Fibroblast of skin of left quadriceps (primary cell): Measurements from ENCODE around the gene C1QTNF6.

ENCODE experiments used
- DNase-seq, 2 experiments: peaks; one replicate each; pipeline ENCODE4 v3.0.0-alpha.2; 2013; ENCODE audit warnings: low read depth in 2 of 2

C1QTNF6 gene

DNA sequence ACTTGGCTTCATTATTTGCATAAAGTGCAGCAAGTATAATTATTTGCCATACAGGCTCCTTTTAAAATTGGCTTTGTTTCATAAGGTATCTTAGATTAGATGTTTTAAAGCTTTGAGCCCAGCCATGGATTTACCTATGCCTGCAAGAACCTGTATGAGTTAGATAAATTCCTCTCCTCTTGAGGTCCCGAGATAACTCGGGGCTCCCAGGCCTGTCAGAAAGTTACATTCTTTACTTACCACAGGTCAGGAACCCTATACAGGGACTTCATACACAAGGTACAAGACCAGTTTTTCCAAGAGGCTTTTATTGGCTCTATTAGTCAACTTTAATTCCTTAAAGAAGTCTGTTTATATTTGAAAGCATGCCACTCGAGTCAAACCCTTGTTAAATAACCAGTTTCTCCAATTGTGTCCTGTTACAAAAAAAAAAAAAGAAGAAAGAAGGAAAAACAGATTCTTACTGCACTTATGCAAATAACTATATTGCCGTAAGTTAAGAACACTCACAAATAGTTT is 2.3 kb upstream of the C1QTNF6 start:
- no peak for DNase-seq

DNA sequence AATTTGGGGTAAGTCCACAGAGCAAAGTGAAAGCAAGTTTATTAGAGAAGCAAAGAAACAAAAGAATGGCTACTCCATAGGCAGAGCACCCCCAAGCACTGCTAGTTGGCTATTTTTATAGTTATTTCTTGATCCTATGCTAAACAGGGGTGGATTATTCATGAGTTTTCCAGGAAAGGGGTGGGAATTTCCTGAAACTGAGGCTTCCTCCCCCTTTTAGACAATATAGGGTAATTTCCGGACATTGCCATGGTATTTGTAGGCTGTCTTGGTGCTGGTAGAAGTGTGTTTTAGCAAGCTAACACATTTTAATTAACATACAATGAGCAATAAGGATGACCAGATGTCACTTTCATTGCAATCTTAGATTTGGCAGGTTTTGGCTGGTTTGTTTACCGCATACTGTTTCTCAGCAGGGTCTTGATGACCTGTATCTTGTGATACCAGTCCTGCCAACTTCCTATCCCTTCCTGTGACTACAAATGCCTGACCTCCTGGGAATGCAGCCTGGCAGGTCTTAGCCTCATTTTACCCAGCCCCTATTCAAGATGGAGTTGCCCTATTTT is 937 bp upstream of the C1QTNF6 start:
- peak; percentile 47 to 50 for DNase-seq

DNA sequence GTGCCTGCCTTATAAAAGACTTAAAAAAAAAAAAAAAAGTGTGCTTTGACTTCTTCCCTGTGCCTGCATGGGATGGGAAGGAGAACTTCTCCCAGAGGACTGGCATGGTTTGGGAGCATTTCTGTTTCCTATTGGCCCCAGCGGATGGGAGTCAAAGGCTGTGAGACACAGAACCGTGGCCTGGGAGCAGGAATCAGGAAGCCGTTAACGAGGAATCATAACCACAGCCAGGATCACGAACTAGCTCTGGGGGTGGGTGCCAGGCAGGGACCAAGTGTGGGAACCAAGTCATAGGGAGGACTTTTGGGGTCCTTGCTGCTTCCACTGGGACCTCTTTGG is 526 bp downstream of the C1QTNF6 start:
- no peak for DNase-seq

DNA sequence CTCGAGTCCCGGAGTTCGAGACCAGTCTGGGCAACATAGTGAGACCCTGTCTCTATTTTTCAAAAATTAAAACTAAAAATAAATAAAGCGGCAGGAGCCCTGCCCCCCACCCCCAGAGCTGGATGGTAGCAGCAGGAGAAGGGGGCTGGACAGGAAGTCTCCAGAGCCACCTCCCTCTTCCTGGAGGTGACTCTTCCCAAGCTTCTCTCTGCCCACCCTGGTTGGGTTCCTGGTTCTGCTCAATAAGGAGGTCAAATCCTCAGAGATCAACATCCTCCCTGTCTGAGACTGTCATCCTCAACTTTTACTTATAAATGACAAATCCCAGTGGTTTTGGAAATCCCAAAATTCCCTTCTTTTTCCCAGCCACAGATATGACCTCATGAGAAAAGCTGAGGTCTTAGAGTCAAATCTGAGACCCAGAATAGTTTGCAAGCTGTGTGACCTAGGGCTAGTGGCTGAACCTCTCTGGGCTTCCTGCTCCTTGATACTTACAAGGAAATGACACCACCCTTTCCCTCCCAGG is 987 bp downstream of the C1QTNF6 start:
- no peak for DNase-seq

DNA sequence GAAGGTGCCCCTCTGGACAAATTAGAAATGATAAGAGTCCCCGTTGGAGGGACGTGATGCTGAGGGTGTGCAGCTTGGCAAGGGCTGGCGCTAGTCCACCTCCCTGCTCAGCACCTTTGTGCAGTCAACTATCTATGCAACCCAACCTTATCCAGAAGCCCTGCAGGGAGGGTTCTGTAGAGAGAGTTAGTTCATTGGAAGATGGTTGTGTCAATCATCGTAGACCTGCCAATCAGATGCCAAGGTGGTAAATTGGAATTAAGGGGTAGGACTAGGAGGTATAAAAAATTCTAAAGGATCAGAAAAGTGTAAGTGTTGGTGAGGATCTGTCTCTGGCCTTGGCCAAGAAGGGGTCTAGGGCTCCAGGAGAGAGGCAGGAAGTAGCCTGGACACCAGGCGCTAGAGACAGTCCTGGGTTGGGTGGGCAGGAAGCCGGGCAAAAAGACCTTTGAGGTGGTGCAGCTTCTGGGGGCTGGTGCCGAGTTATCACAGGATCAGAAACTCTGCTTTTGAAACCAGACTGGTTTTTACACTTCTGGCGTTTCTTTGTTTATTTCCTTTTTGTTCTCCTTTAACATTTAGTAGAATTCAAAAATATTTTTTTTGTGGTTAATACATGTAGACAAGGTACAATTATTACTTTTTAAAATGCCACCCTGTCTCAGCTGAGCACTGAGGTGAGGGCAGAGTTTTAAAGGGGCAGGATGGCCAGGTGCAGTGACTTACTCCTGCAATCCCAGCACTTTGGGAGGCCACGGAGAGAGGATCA is 1.6 kb downstream of the C1QTNF6 start:
- peak; percentile 66 to 68 for DNase-seq

DNA sequence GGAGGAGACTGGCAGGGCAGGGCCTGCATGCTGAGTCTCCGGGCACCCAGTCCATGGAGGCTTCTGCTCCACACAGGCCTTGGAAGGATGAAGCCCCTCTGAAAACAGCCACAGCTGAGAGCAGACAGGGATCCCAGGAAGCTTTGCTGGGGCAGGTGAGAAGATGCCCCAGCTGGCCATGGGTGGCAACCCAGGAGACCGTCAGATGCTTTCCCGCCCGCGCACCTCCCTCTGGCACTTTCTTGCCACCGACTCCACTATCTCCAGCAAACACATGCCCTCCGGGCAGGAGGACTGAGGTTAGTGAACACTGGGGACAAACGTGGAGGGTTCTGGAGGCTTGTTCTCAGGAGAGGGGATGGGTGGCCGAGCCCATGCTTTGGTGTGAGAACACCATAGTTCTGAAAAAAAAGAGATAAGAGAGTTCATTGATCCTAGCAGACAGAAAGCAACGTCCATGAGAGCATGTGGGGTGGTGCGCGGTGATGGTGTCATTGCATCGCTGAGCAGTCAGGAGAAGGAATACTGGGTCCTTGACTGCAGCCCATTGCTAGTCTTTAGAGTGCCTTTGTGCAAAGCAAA is 2.3 kb downstream of the C1QTNF6 start:
- no peak for DNase-seq

DNA sequence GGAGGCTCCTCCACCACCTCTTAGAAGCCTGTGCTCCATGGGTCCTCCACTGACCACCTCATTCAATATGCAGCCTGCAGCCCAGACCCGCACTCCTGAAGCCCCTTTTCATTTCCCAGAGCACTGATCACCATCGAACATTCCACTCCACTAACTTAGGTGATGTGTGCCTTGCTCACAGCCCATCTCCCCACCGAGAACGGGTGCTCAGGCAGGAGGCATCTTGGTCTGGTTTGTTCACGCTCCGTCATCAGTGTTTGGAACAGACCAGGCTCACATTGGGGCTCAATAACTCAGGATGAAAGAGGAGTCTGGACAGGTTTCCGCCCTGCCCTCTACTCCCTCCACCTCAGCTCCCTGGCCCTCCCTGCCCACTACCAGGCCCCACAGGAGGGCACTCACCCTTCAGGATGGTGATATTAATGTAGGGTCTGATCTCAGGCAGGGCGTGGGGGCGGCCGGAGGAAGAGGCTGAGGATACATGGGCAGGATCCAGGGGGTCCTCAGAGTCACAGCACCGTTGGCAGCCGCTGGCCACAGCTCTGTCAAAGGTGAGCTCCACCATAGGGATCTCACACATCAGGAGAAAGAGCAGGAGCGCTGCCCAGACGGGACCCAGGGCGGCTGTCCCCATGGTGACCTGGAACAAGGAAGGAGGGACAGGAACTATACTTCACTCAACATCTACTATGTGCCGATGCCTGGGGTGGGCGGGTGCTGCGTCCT is 3.1 kb downstream of the C1QTNF6 start:
- no peak for DNase-seq

DNA sequence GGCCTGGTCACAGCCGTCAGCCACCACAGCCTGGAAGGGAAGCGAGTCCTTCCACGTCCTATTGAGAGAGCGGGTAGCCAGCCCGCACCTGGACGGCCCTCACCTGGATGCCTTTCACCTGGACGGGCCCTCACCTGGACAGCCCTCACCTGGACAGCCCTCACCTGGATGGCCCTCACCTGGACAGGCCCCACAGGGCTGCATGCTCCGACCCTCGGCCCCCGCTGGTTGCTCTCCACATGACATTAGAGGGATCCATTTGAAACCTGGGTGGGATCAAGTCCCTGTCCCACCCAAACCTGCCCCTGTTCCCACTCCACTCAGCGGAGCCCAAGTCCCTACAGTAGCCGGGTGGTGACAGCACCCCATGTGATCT is 3.7 kb downstream of the C1QTNF6 start:
- no peak for DNase-seq

DNA sequence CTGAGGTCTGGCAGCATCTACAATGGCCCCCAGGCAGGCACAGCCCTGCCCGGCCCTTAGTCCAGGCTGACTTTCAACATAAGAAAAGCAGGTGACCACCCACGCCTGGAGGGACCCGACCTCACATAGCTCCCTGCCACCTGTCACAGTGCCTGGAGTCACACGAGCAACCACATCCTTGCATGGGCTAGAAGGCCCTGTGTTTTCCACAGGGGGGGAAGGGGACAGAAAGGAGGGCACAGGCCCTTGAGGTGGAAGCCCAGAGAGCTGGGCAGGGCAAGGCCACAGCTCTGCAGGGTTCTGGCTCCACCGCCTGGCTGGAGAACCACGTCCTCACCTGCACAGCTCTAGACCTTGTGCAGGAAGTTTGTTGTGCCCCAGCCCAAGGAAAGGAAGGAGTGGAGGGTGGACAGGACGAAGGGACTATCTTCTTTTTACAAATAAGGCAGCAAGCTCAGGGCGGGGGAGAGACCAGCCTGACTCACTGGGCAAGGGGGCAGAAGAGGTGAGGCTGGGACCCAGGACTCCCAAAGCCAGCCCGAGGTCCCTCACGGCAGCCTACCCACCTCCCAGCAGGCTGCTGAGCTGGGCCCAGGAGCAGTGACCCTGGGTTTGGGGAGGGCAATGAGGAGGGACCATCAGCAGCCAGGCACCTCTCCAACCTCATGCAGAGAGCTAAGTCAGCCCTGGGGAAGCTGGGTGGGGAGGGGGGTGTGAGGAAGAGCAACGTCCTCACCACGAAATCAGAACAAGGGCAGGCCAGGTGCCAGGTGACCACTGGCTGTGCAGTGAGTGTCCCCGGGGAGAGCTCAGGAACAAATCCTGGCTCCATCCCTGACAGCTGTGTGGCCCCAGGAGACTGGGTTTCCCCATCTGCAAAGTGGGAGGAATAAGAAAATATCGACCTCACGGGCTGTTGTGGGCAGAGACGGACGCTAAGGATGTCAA is 4.3 kb downstream of the C1QTNF6 start:
- DNase-seq: no peak

DNA sequence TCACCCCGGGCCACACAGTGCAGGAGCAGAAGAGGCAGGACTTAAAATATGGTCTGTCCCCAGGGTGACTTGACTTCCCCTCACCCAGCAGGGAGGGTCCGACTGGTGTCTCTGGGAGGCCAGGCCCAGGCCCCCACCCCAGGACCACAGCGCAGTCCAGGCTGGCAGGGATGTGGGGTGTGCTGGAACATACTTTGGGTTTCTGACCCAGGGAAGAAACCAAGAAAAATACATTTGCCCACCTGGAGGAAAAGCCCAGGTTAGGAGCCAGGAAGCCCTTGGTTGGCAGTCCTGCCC is 5.2 kb downstream of the C1QTNF6 start:
- no peak for DNase-seq

DNA sequence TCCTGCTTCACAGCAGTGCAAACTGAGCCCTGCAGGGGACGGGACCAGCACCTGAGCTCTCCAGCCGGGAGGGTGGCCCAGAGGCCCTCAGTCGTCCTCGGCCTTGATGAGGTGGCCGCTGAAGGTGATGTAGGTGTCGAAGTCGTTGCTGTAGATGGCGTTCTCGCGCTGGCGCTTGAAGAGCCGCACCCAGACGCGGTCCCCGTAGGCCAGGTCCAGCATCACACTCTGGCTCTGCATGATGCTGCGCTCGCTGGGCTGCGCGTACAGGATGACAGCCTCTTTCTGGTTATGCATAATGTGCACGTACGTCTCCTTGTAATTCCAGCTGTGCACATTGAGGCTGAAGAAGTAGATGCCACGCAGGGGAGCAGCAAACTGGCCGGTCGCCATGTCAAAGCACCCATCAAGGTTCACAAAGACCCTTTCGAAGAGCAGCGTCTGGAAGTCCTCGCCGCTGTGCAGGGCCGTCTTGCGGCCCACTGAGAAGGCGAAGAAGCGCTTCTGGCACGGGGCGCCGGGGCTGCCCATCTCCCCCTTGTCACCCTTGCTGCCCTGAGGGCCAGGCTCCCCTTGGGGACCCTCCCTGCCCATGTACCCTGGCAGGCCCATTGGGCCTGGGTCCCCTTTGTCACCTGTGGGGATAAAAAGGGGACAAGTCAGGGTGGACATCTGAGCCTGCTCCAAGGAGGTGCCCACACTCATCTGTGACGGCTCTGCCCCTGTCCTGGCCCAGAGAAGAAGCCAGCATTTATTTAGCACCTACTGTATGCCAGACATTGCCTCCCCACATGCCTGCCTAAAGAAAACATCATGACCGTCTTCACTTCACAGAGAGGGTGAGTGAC is 5.7 kb downstream of the C1QTNF6 start:
- DNase-seq: no peak

DNA sequence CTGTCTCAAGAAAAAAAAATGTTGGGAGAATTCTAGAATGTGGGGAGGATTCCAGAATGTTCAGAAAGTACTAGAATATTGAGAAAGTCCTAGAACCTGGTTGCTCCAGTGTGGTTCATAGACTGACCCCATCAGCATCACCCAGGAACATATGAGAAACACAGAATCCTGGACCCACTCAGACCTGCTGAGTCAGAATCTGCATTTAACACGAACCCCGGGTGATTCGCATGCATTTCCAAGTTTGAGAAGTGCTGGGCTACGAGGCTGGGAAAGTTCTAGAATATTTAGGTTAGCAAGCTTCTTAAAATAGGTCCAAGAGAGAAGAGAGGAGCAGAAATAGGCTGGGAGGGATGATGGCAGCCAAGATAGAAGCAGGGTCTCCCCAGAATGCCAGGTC is 6.4 kb downstream of the C1QTNF6 start:
- DNase-seq: no peak

DNA sequence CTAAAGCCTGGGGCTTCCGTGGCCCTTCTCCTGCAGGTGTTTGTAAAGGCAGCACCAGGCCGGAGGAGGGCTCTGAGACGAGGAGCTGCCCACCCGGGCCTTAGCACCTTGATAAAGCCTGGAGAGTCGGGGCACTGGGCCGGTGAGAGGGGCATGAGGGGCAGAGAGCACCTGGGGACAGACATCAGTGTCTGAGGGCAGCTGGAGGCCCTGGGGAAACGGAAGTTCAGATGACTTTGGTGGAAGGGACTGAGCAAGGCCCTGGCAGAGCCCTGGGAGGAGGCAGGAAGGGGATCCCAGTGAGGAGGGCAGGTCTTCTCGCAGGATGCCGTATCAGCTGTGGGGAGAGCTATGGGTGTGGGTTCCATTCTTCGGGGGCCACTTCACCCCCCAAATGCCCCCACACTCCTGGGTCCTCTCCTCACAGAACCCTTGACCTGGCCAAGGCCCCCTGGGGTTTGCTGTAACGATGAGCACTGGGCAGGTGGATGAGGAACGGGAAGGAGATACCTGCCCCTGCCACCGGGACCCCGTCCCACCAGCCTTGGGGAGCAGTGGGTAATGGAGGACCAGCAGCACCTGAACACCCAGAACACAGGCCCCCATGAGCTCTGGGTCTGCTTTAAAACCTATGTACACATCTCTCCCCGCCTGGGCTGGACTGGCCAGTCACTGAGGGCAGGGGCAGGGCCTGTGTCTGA is 7.4 kb downstream of the C1QTNF6 start:
- no peak for DNase-seq

DNA sequence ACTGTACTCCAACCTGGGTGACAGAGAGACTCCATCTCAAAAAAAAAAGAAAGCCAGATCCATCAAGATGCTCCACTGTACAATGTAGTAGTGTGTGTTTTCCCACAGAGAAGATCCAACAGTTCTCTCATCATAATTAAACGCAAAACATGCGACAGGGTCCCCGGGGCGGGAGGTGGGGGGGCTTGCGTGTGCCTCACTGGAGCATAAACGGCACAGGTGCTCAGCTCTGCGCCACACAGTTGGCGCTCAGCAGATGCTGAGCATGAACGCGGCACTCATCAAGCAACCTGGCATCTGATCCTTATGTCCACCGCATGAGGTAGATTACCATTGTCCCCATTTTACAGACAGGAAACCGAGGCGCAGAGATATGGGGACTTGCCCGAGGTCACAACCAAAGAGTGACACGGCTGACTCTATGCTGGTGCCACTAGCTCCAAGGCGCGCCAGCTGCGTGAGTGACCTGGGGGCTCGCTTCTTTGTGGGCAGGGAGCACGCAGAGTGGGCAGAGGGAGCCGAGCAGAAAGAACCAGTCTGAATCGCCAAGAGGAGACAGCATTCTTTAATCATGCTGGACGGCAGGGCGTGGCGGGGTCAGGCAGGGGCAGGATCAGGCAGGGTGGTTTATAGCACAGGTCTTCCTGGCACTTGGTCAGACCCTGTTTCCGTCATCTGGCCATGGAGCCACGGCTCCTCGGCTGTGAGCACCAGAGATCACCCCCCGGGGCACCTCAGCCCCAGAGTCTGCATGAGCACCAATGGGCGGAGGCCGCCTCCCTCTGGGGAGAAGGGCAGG is 8.2 kb downstream of the C1QTNF6 start:
- no peak for DNase-seq

DNA sequence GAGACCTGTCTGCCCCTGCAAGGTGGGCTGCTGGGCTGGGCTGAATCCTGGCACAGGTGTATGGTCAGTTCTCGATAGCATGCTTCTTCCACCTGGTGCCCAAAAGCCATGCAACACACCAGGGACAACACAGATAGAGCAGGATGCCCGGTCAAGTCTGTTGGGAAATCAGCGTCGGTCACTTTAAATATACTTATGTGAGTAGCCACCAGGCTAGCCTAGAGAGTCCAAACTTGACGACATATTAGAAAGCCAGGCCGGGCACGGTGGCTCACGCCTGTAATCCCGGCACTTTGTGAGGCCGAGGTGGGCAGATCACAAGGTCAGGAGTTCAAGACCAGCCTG is 8.9 kb downstream of the C1QTNF6 start:
- DNase-seq: no peak

DNA sequence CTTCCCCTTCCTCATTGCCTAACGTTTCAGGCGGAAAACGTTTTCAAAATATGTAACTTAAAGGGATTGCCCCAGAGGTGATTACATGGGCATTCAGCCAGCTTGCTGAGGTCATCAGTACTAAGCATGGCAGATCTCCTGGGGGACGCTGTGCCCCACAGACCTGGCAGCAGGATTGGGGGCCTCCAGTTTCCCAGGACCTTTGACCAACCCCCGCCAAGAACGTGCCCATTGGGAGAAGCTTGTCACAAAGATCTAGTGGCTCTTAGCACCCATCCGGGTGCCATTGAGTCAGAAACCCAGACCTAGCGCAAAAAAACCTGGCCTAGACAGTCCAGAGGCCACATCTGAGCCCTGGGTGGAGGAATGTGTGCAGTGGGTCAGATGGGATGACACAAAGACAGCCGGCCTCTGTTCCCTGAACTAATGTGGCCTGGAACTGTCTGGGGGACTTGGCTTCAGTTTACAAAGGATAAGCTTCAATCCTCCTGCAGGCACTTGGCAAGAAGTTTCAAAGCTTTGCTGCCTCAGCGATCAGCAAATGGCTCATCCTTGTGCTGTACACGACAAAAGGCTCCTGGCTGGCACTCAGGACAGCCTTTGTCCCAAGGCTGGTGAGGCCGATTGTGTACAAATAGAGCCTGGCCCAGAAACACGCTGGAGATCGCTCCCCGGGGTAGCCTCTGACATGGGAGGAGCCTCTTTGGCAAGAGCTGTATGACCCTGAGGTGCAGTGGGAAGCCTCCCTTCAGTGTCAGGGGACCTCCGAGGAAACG is 9.5 kb downstream of the C1QTNF6 start:
- no peak for DNase-seq

DNA sequence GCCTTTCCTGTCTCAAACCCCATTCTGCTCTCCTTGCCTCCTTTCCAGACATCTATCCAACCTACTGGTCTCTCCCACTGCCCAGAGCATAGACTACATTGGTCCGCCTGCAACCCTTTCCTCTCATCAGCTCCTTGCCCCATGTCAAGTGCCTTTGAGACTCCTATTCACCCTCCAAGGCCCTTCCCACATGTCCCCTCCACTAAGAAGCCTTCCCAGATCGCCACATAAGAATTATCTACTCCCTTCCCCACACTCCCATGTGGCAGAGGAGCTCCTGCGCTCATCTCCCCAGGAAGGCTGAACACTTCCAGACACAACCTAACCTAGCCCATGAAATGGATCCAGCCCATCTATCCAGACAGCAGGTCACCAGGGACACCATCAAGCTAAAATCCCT is 10.3 kb downstream of the C1QTNF6 start:
- DNase-seq: no peak

DNA sequence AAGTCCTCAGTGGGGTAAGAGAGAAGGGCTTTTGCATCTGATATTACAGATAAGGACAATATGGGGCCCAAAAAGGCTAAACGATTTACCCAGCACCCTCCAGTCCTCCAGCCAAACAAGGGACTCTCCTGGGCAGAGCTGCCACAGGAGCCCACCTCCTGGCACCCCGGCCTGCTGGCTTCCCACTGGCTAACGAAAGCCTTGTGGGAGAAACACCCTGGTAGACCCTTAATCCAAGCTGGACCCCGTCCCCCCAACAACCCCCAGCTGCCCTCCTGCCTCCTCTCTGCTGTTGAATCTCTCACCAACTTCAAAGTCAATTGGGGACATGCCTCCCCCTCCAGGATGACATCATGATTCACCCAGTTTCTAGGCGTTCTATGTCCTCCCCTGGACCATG is 10.8 kb downstream of the C1QTNF6 start:
- DNase-seq: no peak
